Nephron (organoid): Measurements from ENCODE around the gene RASD1.

Experiments
- H3K27ac Mint-ChIP-seq, 3 experiments: 2 replicates each; pipeline ENCODE4 v1.8.0; 2020; ENCODE audit warnings: mixed read lengths in 3 of 3, mild to moderate bottlenecking in 2 of 3, moderate library complexity in 1 of 3
- H3K27me3 Mint-ChIP-seq: 2 replicates; pipeline ENCODE4 v1.8.0; 2021; ENCODE audit warnings: low read depth, mild to moderate bottlenecking, moderate library complexity, mixed read lengths
- H3K36me3 Mint-ChIP-seq: 2 replicates; pipeline ENCODE4 v1.8.0; 2020; ENCODE audit warnings: low read depth, mixed read lengths
- H3K4me1 Mint-ChIP-seq: 2 replicates; pipeline ENCODE4 v1.8.0; 2020; ENCODE audit warnings: mixed read lengths
- H3K4me3 Mint-ChIP-seq, 3 experiments: 2 replicates each; pipeline ENCODE4 v1.8.0; 2020; ENCODE audit warnings: mild to moderate bottlenecking in 3 of 3, mixed read lengths in 3 of 3, moderate library complexity in 2 of 3
- H3K9me3 Mint-ChIP-seq: 2 replicates; pipeline ENCODE4 v1.8.0; 2020; ENCODE audit warnings: mixed read lengths
- TF ChIP-seq, protein P1 (sequence below), 3 experiments: fragments of 200-600 bp; sonication (generic); IDR thresholded peaks; one replicate each; pipeline ENCODE4 v1.5.0; 2021; ENCODE audit warnings: antibody characterized with exemption in 3 of 3; ENCODE audit not compliant: unreplicated experiment in 3 of 3

RASD1 gene, protein sequence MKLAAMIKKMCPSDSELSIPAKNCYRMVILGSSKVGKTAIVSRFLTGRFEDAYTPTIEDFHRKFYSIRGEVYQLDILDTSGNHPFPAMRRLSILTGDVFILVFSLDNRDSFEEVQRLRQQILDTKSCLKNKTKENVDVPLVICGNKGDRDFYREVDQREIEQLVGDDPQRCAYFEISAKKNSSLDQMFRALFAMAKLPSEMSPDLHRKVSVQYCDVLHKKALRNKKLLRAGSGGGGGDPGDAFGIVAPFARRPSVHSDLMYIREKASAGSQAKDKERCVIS

DNA sequence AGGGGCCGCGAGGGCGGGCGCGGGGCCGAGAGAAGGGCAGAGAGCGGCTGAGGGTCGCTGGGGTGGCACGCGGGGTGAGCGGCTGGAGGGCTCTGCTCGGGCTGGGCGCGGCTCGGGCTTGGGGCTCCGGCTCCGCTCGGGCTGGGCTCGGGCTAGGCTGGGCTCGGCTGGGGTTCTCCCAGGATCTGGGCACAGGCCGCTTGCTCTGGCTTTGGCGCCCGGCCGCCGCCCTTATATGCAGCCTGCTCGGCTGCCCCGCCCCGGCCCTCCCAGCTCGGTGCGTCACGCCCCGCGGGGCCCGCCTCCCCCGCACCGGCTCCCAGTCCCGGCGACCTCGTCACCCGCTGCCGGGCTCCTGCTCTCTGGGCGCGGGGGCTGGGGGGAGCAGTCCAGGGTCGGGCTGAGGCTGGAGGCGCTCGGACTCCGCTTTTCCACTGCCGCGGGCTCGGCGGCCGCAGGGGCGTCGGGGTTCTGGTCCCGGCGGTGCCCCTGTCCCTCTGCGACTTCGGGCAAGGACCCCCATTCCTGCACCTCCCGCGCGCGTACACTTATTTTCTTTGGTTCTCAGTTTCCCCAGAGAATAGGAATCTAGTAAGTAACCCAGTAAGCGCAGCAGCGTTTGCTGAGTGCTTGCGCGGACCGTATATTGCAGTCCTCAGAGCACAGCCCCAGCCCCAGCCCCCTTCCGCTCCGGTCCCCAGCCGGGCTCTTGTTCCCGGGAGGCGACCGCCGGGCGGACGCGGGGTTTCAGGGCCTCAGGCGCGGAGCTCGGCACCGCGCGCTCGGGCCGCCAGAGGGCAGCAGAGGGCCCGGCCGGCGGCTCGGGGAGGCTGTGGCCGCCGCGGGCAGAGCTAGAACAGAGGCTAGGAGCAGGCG, at the start of gene RASD1:
RASD1 (minus strand) TSS at position 207 of the 876 bp plus-strand sequence. CDS start 214 bp downstream, outside the sequence.
- Mint-ChIP-seq H3K27me3 (peaks cover 39% of the 10 kb centered on the region), H3K36me3 (peaks cover 17% of the 10 kb centered on the region), H3K9me3 (no peaks in the 10 kb centered on the region), H3K4me1 (peaks cover 19% of the 10 kb centered on the region), H3K27ac (peak within 1 kb of the TSS in 1 of 3 experiments; percentile 1), H3K4me3 (peak within 1 kb of the TSS; percentile 85 to 88 (median 86))
- TF ChIP-seq, protein P1, sequence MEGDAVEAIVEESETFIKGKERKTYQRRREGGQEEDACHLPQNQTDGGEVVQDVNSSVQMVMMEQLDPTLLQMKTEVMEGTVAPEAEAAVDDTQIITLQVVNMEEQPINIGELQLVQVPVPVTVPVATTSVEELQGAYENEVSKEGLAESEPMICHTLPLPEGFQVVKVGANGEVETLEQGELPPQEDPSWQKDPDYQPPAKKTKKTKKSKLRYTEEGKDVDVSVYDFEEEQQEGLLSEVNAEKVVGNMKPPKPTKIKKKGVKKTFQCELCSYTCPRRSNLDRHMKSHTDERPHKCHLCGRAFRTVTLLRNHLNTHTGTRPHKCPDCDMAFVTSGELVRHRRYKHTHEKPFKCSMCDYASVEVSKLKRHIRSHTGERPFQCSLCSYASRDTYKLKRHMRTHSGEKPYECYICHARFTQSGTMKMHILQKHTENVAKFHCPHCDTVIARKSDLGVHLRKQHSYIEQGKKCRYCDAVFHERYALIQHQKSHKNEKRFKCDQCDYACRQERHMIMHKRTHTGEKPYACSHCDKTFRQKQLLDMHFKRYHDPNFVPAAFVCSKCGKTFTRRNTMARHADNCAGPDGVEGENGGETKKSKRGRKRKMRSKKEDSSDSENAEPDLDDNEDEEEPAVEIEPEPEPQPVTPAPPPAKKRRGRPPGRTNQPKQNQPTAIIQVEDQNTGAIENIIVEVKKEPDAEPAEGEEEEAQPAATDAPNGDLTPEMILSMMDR (IDR thresholded peaks at IDR 0.05; ENCODE audit: unreplicated experiment in 3 of 3), result peak; percentile 97 to 98 (median 98)

DNA sequence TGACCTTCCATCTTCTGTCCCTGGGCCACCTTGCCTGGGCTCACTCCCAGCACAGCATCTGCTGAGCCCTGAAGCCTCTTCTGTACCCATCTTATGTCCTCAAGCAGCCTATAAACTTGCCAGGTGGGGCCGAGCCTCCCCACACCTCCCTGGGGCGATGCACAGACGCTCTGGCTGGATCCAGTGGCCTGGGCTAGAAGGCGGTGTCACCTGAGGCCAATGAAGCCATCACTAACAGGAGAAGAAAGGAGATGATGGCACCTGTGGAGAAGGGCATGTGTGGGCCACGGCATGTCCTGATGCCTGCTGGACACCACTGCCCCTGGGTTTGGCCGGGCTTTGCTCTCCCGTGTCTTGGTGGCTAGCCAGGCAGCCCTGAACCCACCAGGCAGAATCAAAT, 49.8 kb upstream of the RASD1 start:
- TF ChIP-seq, protein P1 (IDR thresholded peaks at IDR 0.05; ENCODE audit: unreplicated experiment in 3 of 3), result no peak
- peaks cover 32% of the 10 kb centered on the region for H3K4me1 Mint-ChIP-seq
- peak overlapping the region in 2 of 3 experiments; percentile 33 to 59 for H3K27ac Mint-ChIP-seq
- H3K36me3 Mint-ChIP-seq, result no peaks in the 10 kb centered on the region
- H3K9me3 Mint-ChIP-seq, result no peaks in the 10 kb centered on the region
- no peak overlapping the region for H3K4me3 Mint-ChIP-seq
- H3K27me3 Mint-ChIP-seq, result no peaks in the 10 kb centered on the region

DNA sequence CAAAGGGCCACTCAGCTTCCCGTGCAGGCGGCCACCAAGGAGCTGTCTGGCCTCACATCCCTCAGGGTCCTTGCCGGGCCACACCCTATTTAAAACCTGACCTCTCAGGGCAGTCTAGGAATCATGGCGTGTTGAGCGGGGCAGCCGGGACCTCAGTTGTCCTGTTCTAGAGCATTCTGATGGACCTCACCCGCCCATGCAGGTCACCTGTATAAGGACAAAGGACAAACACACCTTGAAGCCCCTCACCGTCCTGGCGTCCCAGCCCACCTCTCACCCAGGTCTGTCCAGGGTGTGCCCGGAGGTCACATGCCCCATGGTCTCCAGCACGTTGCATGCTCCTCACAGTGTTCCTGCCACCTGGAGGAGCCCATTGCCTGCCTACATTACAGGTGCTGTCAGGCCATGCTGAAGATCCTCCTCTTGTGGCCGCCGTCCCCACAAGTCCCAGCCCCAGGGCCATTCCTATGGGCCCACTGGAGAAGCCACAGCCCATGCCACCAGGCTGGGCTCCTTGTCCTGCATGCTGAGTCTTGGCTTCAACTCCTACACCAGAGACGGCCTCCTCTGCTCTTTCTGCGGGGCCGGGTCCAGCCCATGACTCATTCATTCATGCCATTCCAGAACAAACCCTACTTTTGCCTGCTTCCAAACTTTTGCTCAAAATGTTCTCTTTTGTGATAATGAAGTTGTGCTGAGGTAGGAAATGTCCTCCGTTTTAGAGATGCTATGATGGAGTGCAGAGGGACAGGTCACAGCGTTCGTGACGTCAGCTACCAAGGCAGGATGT, 49.0 kb upstream of the RASD1 start:
- TF ChIP-seq, protein P1 (IDR thresholded peaks at IDR 0.05; ENCODE audit: unreplicated experiment in 3 of 3), result no peak
- Mint-ChIP-seq H3K4me3 (no peak overlapping the region), H3K27ac (peak overlapping the region in 2 of 3 experiments; percentile 33 to 59), H3K27me3 (no peaks in the 10 kb centered on the region), H3K36me3 (no peaks in the 10 kb centered on the region), H3K9me3 (no peaks in the 10 kb centered on the region), H3K4me1 (peaks cover 33% of the 10 kb centered on the region)

DNA sequence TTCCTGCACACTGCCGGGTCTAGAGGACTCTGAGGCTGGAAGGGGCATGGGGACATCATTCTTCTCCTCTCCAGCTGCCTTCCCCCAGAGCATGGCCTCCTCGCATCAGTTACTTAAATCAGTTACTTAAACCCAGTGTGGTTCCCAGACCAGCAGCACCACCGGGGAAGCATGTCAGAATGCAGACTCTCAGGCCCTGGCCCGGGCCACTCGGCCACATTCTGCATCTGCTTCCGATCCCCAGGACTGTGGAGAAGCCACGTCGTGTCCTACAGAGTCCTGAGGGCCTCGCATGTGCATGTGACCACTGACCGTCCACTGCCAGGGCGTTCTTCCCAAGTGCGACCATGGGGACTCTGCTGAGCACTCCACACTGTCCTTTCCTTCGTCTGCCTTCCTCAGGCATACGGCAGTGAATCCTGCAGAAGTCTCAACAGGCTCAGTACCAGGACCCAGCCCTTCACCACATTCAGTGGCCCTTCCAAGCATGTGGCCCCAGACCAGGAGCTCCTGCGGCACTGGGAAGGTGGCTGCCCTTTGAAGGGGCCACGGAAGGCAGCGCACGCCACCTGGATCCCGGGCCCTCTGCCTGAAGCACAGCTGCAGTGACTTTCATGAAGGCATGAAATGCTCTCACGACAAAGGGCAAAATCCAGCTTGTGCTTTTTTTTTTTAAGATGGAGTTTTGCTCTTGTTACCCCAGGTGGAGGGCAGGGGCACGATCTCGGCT, 46.9 kb upstream of the RASD1 start:
- Mint-ChIP-seq H3K4me3 (no peak overlapping the region), H3K27me3 (no peaks in the 10 kb centered on the region), H3K36me3 (no peaks in the 10 kb centered on the region), H3K9me3 (no peaks in the 10 kb centered on the region), H3K27ac (no peak overlapping the region), H3K4me1 (peaks cover 45% of the 10 kb centered on the region)
- TF ChIP-seq, protein P1 (IDR thresholded peaks at IDR 0.05; ENCODE audit: unreplicated experiment in 3 of 3), result no peak

DNA sequence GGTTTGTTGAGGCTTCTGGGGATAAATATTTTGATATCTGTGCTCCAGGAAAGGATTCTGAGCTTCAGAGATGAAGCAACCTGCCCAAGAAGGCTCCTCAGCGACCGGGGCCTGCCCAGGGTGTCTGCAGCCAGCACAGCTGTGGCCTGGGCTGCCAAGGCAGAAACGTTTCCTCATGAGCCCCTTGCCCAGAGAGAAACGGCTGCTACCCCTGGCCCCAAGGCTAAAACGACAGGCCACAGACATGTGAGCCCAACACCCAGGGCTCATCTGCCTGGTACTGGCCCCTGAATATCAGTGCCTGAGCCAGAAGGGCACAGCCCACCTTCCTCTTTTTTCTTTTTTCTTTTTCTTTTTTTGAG, 45.4 kb upstream of the RASD1 start:
- no peak overlapping the region for H3K4me3 Mint-ChIP-seq
- TF ChIP-seq, protein P1 (IDR thresholded peaks at IDR 0.05; ENCODE audit: unreplicated experiment in 3 of 3), result no peak
- H3K4me1 Mint-ChIP-seq, result peaks cover 40% of the 10 kb centered on the region
- peak overlapping the region in 1 of 3 experiments; percentile 51 for H3K27ac Mint-ChIP-seq
- no peaks in the 10 kb centered on the region for H3K36me3 Mint-ChIP-seq
- H3K27me3 Mint-ChIP-seq, result no peaks in the 10 kb centered on the region
- H3K9me3 Mint-ChIP-seq, result no peaks in the 10 kb centered on the region
